ENCODE results near the gene NAXD.

NAXD gene

DNA sequence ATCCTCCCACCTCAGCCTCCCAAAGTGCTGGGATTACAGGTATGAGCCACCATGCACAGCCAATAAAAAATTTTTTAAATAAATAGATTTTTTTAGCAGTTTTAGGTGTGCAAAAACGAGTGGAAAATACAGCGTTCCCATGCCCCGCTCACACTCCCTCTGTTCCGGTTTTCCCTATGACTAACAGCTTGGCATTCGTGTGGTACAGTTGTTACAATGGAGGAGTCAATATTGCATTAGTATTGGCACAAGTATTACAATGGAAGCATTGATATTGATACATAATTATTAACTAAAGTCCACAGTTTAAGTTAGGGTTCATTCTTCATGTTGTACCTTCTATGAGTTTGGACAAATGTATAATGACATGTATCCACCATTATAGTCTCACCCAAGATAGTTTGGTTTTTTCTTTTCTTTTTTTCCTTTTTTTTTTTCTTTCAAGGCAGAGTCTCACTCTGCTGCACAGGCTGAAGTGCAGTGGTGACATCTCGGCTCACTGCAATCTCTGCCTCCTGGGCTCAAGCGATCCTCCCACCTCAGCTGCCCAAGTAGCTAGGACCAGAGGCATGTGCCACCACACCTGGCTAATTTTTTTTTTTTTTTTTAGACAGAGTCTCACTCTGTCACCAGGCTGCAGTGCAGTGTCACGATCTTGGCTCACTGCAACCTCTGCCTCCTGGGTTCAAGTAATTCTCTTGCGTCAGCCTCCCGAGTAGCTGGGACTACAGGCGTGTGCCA, 38.4 kb upstream of the NAXD start:
- Histone ChIP-seq H3K27me3 (ENCODE audit: control insufficient read depth, insufficient read depth, low read length) (no peaks in the 10 kb centered on the region), H3K27ac (ENCODE audit: low read depth, low read length) (no peak overlapping the region), H3K4me1 (ENCODE audit: control insufficient read depth, insufficient read depth, low read length) (peaks cover 10% of the 10 kb centered on the region), H3K9me3 (ENCODE audit: control insufficient read depth, insufficient read depth, low read depth, low read length) (no peaks in the 10 kb centered on the region), H3K36me3 (ENCODE audit: control insufficient read depth, insufficient read depth, low read length) (no peaks in the 10 kb centered on the region), H3K9ac (ENCODE audit: low read length) (no peak overlapping the region), H3K4me3 (ENCODE audit: low read depth, low read length) (no peak overlapping the region)

DNA sequence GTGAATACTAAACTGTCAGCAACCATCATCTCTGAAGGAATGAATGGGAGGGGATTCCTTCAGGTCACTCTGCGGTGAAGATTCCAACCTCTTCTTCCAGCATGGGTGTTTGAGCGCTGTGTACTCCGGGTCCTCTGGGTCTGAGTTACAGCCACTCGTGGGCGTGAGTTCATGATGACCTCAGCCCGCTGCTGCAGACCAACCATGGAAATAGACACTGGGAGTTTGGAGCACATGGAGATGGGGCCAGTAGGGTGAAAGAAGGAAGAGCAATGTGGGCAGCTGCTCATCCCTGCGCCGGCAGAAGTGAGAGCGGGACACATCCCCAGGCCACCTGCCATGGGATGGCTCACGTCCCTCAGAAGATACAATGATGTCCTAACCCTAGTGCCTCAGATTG, 37.0 kb upstream of the NAXD start:
- H3K27ac ChIP-seq (ENCODE audit: low read depth, low read length), result no peak overlapping the region
- no peaks in the 10 kb centered on the region for H3K9me3 ChIP-seq (ENCODE audit: control insufficient read depth, insufficient read depth, low read depth, low read length)
- no peak overlapping the region for H3K4me3 ChIP-seq (ENCODE audit: low read depth, low read length)
- H3K27me3 ChIP-seq (ENCODE audit: control insufficient read depth, insufficient read depth, low read length), result no peaks in the 10 kb centered on the region
- H3K9ac ChIP-seq (ENCODE audit: low read length), result no peak overlapping the region
- peaks cover 10% of the 10 kb centered on the region for H3K4me1 ChIP-seq (ENCODE audit: control insufficient read depth, insufficient read depth, low read length)
- H3K36me3 ChIP-seq (ENCODE audit: control insufficient read depth, insufficient read depth, low read length), result no peaks in the 10 kb centered on the region

DNA sequence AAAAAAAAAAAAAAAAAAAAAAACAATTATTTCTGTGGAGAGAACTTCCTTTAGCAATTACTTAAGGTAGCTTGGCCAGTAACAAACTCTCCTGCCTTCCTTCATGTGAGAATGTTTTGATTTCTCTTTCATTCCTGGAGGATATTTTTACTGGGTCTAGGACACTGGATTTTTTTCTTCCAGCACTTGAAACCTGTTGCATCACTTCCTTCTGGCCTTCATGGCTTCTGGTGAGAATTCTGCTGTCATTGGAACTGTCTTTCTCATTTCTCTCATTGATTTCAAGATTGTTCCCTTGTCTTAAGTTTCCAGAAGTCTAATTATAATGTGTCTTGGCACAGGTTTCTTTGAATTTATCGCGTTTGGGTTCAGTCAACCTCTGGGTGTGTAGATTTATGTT, 34.5 kb upstream of the NAXD start:
- H3K4me3 ChIP-seq (ENCODE audit: low read depth, low read length), result no peak overlapping the region
- no peaks in the 10 kb centered on the region for H3K36me3 ChIP-seq (ENCODE audit: control insufficient read depth, insufficient read depth, low read length)
- no peaks in the 10 kb centered on the region for H3K27me3 ChIP-seq (ENCODE audit: control insufficient read depth, insufficient read depth, low read length)
- no peaks in the 10 kb centered on the region for H3K9me3 ChIP-seq (ENCODE audit: control insufficient read depth, insufficient read depth, low read depth, low read length)
- H3K27ac ChIP-seq (ENCODE audit: low read depth, low read length), result no peak overlapping the region
- H3K9ac ChIP-seq (ENCODE audit: low read length), result no peak overlapping the region
- peaks cover 1% of the 10 kb centered on the region; the same call in 1 of the 2 replicates for H3K4me1 ChIP-seq (ENCODE audit: control insufficient read depth, insufficient read depth, low read length)

DNA sequence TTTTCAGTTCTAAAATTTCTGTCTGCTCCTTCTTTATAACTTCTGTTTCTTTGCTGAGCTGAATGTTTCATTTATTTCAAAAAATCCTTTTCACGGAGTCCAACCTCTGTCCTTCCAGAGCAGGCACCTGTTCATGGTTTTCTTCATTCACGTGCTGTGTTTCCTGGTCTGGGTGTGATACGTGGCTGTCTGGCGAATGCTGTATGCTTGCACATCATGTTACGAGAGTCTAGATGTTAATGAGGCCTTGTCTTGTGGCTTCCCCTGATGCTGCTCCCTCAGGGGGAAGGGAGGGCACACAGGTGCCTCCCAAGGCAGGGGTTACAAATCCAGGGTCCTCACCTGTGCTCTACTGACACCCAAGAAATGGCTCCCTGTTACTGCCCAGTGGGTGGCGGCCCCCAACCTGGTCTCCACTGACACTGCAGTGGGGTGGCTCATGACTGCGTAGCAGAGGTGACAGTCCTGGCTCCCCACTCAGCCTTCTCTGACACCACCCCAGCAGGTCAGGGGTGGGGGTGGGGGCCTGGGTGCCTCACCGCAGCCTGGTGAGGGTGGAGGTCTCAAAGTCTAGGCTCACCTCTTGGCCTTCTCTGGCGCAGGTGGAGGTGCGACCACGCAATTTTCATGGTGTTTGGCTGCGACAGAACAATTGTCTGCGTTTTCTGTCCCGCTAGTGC, 33.7 kb upstream of the NAXD start:
- H3K27ac ChIP-seq (ENCODE audit: low read depth, low read length), result no peak overlapping the region
- no peaks in the 10 kb centered on the region for H3K9me3 ChIP-seq (ENCODE audit: control insufficient read depth, insufficient read depth, low read depth, low read length)
- no peak overlapping the region for H3K9ac ChIP-seq (ENCODE audit: low read length)
- no peaks in the 10 kb centered on the region for H3K27me3 ChIP-seq (ENCODE audit: control insufficient read depth, insufficient read depth, low read length)
- no peaks in the 10 kb centered on the region for H3K36me3 ChIP-seq (ENCODE audit: control insufficient read depth, insufficient read depth, low read length)
- no peaks in the 10 kb centered on the region for H3K4me1 ChIP-seq (ENCODE audit: control insufficient read depth, insufficient read depth, low read length)
- H3K4me3 ChIP-seq (ENCODE audit: low read depth, low read length), result no peak overlapping the region

DNA sequence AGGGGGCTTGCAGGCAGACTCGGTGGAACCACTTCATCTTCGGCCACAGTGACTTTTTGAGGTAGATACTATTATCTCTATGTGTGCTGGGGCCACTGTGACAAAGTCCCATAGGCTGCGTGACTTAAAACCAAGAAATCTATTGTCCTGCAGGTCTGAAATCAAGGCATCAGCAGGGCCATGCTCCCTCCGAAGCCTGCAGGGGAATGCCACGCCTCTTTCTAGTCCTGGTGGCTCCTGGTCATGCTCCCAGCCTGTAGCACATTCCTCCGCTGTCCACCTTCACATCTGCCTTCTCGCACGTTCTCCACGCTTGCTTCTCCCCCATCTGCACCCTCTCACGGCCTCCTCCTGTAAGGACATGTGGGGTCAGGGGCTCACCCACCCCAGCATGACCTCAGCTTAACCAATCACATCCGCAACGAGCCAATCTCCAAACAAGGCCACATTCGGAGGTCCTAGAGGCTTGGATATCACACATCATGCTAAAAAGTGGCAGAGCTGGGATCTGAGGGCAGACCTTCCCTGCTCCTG, 32.9 kb upstream of the NAXD start:
- H3K27ac ChIP-seq (ENCODE audit: low read depth, low read length), result no peak overlapping the region
- no peaks in the 10 kb centered on the region for H3K27me3 ChIP-seq (ENCODE audit: control insufficient read depth, insufficient read depth, low read length)
- H3K9me3 ChIP-seq (ENCODE audit: control insufficient read depth, insufficient read depth, low read depth, low read length), result no peaks in the 10 kb centered on the region
- H3K36me3 ChIP-seq (ENCODE audit: control insufficient read depth, insufficient read depth, low read length), result no peaks in the 10 kb centered on the region
- no peak overlapping the region for H3K4me3 ChIP-seq (ENCODE audit: low read depth, low read length)
- no peaks in the 10 kb centered on the region for H3K4me1 ChIP-seq (ENCODE audit: control insufficient read depth, insufficient read depth, low read length)
- no peak overlapping the region for H3K9ac ChIP-seq (ENCODE audit: low read length)

DNA sequence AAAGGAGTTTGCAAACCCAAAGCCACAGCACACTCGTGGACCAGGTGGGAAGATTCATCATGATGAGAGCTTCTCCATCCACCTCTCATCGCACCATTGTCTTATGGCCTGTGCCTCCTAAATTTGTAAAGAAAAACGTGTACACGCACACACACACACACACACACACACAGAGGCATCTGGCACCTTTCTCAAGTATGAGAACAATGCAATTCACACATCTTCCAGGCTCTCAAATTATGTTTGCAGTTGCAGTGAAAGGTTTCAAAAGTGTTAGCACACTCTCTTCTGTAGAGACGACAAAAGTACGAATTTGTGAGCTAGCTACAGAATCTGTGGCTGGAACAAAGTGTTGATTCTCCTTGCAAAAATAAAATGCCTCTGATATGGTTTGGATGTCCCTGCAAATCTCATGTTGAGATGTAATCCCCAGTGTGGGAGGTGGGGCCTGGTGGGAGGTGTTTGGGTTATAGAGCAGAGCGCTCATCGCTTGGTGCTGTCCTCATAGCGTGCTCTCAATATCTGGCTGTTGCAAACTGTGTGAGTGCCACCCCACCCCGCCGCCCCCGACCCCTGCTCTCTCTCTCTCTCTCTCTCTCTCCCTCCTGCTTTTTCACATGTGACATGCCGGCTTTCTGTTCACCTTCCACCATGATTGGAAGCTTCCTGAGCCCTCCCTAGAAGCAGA, 32.0 kb upstream of the NAXD start:
- H3K27ac ChIP-seq (ENCODE audit: low read depth, low read length), result no peak overlapping the region
- no peaks in the 10 kb centered on the region for H3K27me3 ChIP-seq (ENCODE audit: control insufficient read depth, insufficient read depth, low read length)
- H3K9ac ChIP-seq (ENCODE audit: low read length), result no peak overlapping the region
- H3K36me3 ChIP-seq (ENCODE audit: control insufficient read depth, insufficient read depth, low read length), result no peaks in the 10 kb centered on the region
- H3K4me1 ChIP-seq (ENCODE audit: control insufficient read depth, insufficient read depth, low read length), result no peaks in the 10 kb centered on the region
- no peaks in the 10 kb centered on the region for H3K9me3 ChIP-seq (ENCODE audit: control insufficient read depth, insufficient read depth, low read depth, low read length)
- H3K4me3 ChIP-seq (ENCODE audit: low read depth, low read length), result no peak overlapping the region

DNA sequence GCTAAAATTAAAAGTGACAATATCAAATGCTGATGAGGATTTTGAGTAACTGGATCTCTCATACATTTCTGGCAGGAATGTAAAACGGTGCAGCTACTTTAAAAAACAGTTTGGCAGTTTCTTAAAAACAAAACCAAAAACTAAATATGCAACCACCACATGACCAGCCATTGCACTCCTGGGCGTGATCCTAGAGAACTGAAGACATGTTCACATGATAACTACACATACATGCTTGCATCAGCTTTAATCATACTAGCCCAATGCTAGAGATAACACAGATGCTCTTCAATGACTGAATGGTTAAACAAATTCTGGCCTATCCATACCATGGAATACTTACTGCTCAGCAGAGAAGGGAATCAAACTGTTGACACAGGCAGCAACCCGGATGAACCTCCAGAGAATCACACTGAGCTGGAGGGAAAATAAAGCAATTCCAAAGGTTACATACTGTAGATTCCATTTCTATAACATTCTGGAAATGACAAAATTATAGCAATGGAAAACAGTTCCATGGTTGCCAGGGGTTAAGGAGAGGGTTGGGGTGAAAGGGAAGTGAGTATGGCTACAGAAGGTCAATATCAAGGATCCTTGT, 25.5 kb upstream of the NAXD start:
- H3K27ac ChIP-seq (ENCODE audit: low read depth, low read length), result no peak overlapping the region
- H3K9ac ChIP-seq (ENCODE audit: low read length), result no peak overlapping the region
- peaks cover 6% of the 10 kb centered on the region; the same call in 1 of the 2 replicates for H3K4me1 ChIP-seq (ENCODE audit: control insufficient read depth, insufficient read depth, low read length)

DNA sequence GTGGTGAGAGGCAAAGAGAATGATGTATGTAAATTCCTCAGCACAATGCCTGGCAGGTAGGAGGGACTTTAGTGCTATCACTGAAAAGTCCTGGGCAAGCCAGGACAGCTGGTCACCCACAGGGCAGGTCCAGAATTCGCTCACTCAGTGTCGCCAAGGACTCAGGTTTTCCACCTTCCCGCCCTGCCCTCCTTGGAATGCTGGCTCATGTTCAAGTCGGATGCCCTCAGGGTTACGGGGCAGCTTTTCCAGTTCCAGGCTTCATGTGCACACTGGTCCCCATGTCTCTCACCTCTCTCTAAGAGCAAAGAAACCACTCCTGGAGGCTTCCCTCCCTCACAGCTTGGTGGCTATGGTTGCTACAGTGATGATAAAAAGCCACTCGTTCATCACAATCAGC, 24.8 kb upstream of the NAXD start:
- H3K9ac ChIP-seq (ENCODE audit: low read length), result no peak overlapping the region
- H3K4me1 ChIP-seq (ENCODE audit: control insufficient read depth, insufficient read depth, low read length), result peaks cover 6% of the 10 kb centered on the region; the same call in 1 of the 2 replicates
- no peak overlapping the region for H3K27ac ChIP-seq (ENCODE audit: low read depth, low read length)
- H3K4me3 ChIP-seq (ENCODE audit: low read depth, low read length), result no peak overlapping the region
- no peaks in the 10 kb centered on the region for H3K9me3 ChIP-seq (ENCODE audit: control insufficient read depth, insufficient read depth, low read depth, low read length)
- H3K36me3 ChIP-seq (ENCODE audit: control insufficient read depth, insufficient read depth, low read length), result no peaks in the 10 kb centered on the region
- H3K27me3 ChIP-seq (ENCODE audit: control insufficient read depth, insufficient read depth, low read length), result no peaks in the 10 kb centered on the region

More for the DNA sequence above, 25.5 kb upstream of the NAXD start:
- no peaks in the 10 kb centered on the region for H3K36me3 ChIP-seq (ENCODE audit: control insufficient read depth, insufficient read depth, low read length)
- no peaks in the 10 kb centered on the region for H3K9me3 ChIP-seq (ENCODE audit: control insufficient read depth, insufficient read depth, low read depth, low read length)
- no peak overlapping the region for H3K4me3 ChIP-seq (ENCODE audit: low read depth, low read length)
- no peaks in the 10 kb centered on the region for H3K27me3 ChIP-seq (ENCODE audit: control insufficient read depth, insufficient read depth, low read length)

DNA sequence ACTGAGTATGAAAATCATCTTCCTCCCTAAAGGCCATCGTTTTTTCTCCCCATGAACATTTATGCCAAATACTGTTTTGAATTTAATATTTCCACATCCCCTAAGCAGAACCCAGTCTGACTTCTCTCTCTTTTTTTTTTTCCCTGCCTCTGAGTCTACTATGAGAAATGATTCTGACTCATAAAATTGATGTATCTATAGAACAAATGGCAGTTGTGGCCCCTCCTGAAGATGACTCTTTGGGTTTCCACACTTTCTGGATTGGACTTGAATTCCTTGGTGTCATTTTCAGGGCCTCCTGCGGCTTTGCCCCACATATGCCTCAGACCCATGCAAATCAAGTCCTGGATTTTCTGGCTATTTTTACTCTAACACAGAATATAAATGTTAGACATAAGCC, 22.7 kb upstream of the NAXD start:
- peaks cover 9% of the 10 kb centered on the region; the same call in 1 of the 2 replicates for H3K4me1 ChIP-seq (ENCODE audit: control insufficient read depth, insufficient read depth, low read length)
- H3K36me3 ChIP-seq (ENCODE audit: control insufficient read depth, insufficient read depth, low read length), result no peaks in the 10 kb centered on the region
- H3K27me3 ChIP-seq (ENCODE audit: control insufficient read depth, insufficient read depth, low read length), result no peaks in the 10 kb centered on the region
- no peaks in the 10 kb centered on the region for H3K9me3 ChIP-seq (ENCODE audit: control insufficient read depth, insufficient read depth, low read depth, low read length)
- no peak overlapping the region for H3K9ac ChIP-seq (ENCODE audit: low read length)
- H3K4me3 ChIP-seq (ENCODE audit: low read depth, low read length), result no peak overlapping the region
- no peak overlapping the region for H3K27ac ChIP-seq (ENCODE audit: low read depth, low read length)

DNA sequence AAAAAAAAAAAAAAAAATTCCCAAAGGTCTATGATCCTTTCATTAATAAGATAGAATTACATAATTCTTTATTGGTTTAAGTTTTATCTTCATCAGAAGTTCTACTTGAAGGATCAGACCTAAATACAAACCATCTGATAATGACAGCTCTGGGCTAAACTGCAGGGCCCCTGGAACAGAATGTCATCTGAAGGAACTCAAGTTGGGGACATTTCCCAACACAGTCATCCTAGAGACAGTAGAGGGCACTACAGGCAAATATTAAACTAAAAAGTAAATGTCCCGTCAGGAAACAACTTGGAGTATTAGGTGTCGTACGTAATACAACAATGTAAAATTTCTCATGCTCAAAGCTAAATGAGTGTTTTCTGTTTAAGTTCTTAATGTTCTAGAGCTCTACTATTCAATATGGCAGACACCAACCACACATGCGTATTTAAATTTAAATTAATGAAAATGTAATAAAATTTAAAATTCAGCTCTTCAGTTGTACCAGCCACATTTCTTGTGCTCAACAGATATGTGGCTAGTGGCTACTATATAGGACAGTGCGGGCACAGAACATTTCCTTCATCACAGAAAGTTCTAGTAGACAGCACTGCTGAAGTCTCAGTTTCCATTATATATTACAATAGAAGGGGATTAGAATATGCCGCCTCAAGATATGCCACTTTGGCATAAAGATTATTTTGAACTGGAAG, 21.8 kb upstream of the NAXD start:
- no peaks in the 10 kb centered on the region for H3K36me3 ChIP-seq (ENCODE audit: control insufficient read depth, insufficient read depth, low read length)
- peaks cover 9% of the 10 kb centered on the region; the same call in 1 of the 2 replicates for H3K4me1 ChIP-seq (ENCODE audit: control insufficient read depth, insufficient read depth, low read length)
- H3K27me3 ChIP-seq (ENCODE audit: control insufficient read depth, insufficient read depth, low read length), result no peaks in the 10 kb centered on the region
- H3K4me3 ChIP-seq (ENCODE audit: low read depth, low read length), result no peak overlapping the region
- H3K9me3 ChIP-seq (ENCODE audit: control insufficient read depth, insufficient read depth, low read depth, low read length), result no peaks in the 10 kb centered on the region
- H3K9ac ChIP-seq (ENCODE audit: low read length), result no peak overlapping the region
- H3K27ac ChIP-seq (ENCODE audit: low read depth, low read length), result no peak overlapping the region
